HepG2 (cell line): ENCODE data around the gene DGAT2. TPM values are rescaled to one million over a fixed set of nuclear protein-coding genes. Genes with fewer than 3 reads are reported as not detected.
A peak's percentile ranks its signal among the peaks of the same experiment; 100 is the strongest.

Experiments used
- CCDC6 ChIP-seq: sonication (generic); formaldehyde crosslinking; IDR thresholded peaks from 2 replicates; pipeline ENCODE4 v1.8.1; 2022; ENCODE audit warnings: mild to moderate bottlenecking, missing genetic modification reagents, moderate library complexity
- ESRRA ChIP-seq: sonication (generic); formaldehyde crosslinking; IDR thresholded peaks from 2 replicates; pipeline ENCODE4 v1.5.1; 2020; ENCODE audit warnings: mild to moderate bottlenecking, low read depth, missing genetic modification reagents
- GTF2F1 ChIP-seq: fragments of 150-350 bp; IDR thresholded peaks from 2 replicates; pipeline ENCODE4 v1.6.1; 2014; ENCODE audit warnings: low read length
- MAF1 ChIP-seq: sonication (generic); formaldehyde crosslinking; IDR thresholded peaks from 2 replicates; pipeline ENCODE4 v1.5.0; 2020; ENCODE audit warnings: missing genetic modification reagents, borderline replicate concordance
- THAP11 ChIP-seq: IDR thresholded peaks from 2 replicates; pipeline ENCODE4 v1.6.1; 2016; ENCODE audit warnings: missing biosample characterization, missing genetic modification reagents
- ZNF235 ChIP-seq: sonication (generic); formaldehyde crosslinking; IDR thresholded peaks from 2 replicates; pipeline ENCODE4 v1.8.1; 2023; ENCODE audit warnings: mild to moderate bottlenecking, missing genetic modification reagents, borderline replicate concordance
- ZNF335 ChIP-seq: sonication (generic); formaldehyde crosslinking; IDR thresholded peaks from 2 replicates; pipeline ENCODE4 v1.4.0; 2020; ENCODE audit warnings: missing genetic modification reagents
- polyA plus RNA-seq, 8 experiments: library from polyadenylated mRNA; depleted of rRNA in 3 of 8; stranded (reverse) in 7 of 8; unstranded in 1 of 8; fragments of >200 nt; fragmentation: Illumina TruSeq in 4 of 8; extraction: Trizol in 4 of 8; gene quantifications; 2 replicates each; pipeline versions ENCODE4 v1.2.1 to v1.2.3, GENCODE V29; 2011 to 2016; ENCODE audit warnings: low read depth in 4 of 8, missing spikeins in 1 of 8, mixed read lengths in 1 of 8; ENCODE audit not compliant: insufficient read depth in 1 of 8
- total RNA-seq, 5 experiments: library from RNA; depleted of rRNA; stranded (reverse); fragments of >200 nt; fragmentation: Illumina TruSeq; extraction: Trizol; gene quantifications; 2 replicates each; pipeline ENCODE4 v1.2.3, GENCODE V29; 2016; ENCODE audit warnings: low read depth in 1 of 5
- TF ChIP-seq, protein P1 (sequence below): sonication (generic); formaldehyde crosslinking; IDR thresholded peaks from 2 replicates; pipeline ENCODE4 v1.8.1; 2023; ENCODE audit warnings: mild to moderate bottlenecking, missing genetic modification reagents
- TF ChIP-seq, protein P2 (sequence below): sonication (generic); formaldehyde crosslinking; IDR thresholded peaks from 2 replicates; pipeline ENCODE4 v1.8.0; 2022; ENCODE audit warnings: missing genetic modification reagents, mild to moderate bottlenecking, moderate library complexity, borderline replicate concordance
- TF ChIP-seq, protein P3 (sequence below): sonication (generic); formaldehyde crosslinking; IDR thresholded peaks from 2 replicates; pipeline ENCODE4 v1.4.0; 2020; ENCODE audit warnings: missing genetic modification reagents

DGAT2 gene
- total and polyA plus RNA-seq, 2 of the 13 experiments (the other 11 are each of a cell fraction or from before 2014, with no cell fraction given), result 39.0 to 65.6 TPM

DNA sequence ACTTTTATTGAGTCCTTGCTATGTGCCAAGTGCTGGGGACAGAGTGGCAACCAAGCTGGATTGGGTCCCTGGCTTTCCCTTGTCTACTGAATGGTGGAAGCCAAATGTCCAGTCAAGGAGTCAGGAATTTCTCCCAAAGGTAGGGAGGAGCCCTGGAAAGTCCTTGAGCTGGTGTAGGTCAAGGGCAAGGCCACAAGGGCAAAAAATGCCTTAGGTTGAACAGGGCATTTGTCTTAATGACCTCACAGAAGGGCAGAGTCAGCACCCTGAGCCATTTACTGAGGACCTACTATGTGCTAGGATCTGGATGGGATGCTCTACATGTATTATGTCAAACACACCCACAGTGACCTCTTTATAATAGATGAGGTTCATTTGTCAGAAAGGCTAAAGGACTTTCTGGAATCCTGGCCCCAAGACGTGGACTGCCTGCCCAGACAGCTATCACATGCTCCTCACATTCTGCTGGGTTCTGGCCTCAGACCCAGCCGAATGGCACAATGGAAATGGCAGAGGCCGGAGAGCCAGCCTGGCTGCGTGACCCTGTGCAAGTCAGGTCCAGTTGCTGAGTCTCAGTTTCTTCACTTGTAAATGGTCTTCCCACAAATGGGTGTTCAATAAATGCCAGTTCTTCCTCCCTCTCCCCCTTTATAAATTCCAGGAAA, 33.3 kb upstream of the DGAT2 start (continued):
- TF ChIP-seq, protein P1, sequence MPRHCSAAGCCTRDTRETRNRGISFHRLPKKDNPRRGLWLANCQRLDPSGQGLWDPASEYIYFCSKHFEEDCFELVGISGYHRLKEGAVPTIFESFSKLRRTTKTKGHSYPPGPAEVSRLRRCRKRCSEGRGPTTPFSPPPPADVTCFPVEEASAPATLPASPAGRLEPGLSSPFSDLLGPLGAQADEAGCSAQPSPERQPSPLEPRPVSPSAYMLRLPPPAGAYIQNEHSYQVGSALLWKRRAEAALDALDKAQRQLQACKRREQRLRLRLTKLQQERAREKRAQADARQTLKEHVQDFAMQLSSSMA (CRISPR knock-in tag), result peak; percentile 73; the same call in 1 of the 2 replicates
- TF ChIP-seq, protein P2, sequence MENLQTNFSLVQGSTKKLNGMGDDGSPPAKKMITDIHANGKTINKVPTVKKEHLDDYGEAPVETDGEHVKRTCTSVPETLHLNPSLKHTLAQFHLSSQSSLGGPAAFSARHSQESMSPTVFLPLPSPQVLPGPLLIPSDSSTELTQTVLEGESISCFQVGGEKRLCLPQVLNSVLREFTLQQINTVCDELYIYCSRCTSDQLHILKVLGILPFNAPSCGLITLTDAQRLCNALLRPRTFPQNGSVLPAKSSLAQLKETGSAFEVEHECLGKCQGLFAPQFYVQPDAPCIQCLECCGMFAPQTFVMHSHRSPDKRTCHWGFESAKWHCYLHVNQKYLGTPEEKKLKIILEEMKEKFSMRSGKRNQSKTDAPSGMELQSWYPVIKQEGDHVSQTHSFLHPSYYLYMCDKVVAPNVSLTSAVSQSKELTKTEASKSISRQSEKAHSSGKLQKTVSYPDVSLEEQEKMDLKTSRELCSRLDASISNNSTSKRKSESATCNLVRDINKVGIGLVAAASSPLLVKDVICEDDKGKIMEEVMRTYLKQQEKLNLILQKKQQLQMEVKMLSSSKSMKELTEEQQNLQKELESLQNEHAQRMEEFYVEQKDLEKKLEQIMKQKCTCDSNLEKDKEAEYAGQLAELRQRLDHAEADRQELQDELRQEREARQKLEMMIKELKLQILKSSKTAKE, result no peak
- no peak for TF ChIP-seq ZNF235 (CRISPR knock-in tag)
- 0 out of 2 replicates have a peak, but pooled peaks have one; percentile 3 for TF ChIP-seq ZNF335 (CRISPR knock-in tag)
- no peak for TF ChIP-seq THAP11 (CRISPR knock-in tag)
- TF ChIP-seq, protein P3, sequence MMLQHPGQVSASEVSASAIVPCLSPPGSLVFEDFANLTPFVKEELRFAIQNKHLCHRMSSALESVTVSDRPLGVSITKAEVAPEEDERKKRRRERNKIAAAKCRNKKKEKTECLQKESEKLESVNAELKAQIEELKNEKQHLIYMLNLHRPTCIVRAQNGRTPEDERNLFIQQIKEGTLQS (CRISPR knock-in tag), result no peak
- no peak for TF ChIP-seq MAF1 (CRISPR knock-in tag)
- TF ChIP-seq ESRRA (CRISPR knock-in tag), result peak; percentile 24; the same call in 1 of the 2 replicates
- no peak for TF ChIP-seq GTF2F1
- TF ChIP-seq CCDC6 (CRISPR knock-in tag), result 0 out of 2 replicates have a peak, but pooled peaks have one; percentile 33
